GM12864 (cell line): ENCODE measurements around the gene PCGF3.

Experiments used
- DNase-seq: peaks from one replicate; pipeline ENCODE4 v3.0.0-alpha.2; 2011; ENCODE audit warnings: low read depth
- H3K4me3 ChIP-seq: 2 replicates; pipeline ENCODE4 v1.5.1; 2011; ENCODE audit warnings: mild to moderate bottlenecking, low read depth, low read length, control low read depth
- CTCF ChIP-seq: IDR thresholded peaks from 2 replicates; pipeline ENCODE4 v1.5.1; 2011; ENCODE audit warnings: low read depth, mild to moderate bottlenecking, moderate library complexity, low read length, control low read depth, inconsistent platforms; ENCODE audit errors: missing control alignments

PCGF3 gene

GRCh38 chr4:685679-686412, 19.8 kb upstream of the PCGF3 start:
- DNase-seq = no peak
- TF ChIP-seq CTCF = no peak
- H3K4me3 ChIP-seq = no peak overlapping the region

GRCh38 chr4:686413-687040, 19.1 kb upstream of the PCGF3 start:
- DNase-seq = no peak
- peak; percentile 15 for TF ChIP-seq CTCF
- H3K4me3 ChIP-seq = no peak overlapping the region

- H3K4me3 ChIP-seq = no peak overlapping the region
- no peak for DNase-seq
- no peak for TF ChIP-seq CTCF
Observed at GRCh38 chr4:687048-687970, 18.3 kb upstream of the PCGF3 start.

- DNase-seq = no peak
- 0 out of 2 replicates have a peak overlapping the region, but pooled peaks have one; percentile 28 for H3K4me3 ChIP-seq
- TF ChIP-seq CTCF = no peak
Observed at GRCh38 chr4:687971-688853, 17.4 kb upstream of the PCGF3 start.

GRCh38 chr4:688854-689681, 16.6 kb upstream of the PCGF3 start, which contains the start of gene SLC49A3:
SLC49A3 (minus strand) TSS chr4:689151; CDS start chr4:689127, 24 bp downstream.
- DNase-seq = no peak
- no peak for TF ChIP-seq CTCF
- peak within 1 kb of the TSS; percentile 28 for H3K4me3 ChIP-seq

GRCh38 chr4:689723-690122, 15.9 kb upstream of the PCGF3 start:
- DNase-seq = no peak
- no peak overlapping the region for H3K4me3 ChIP-seq
- TF ChIP-seq CTCF = no peak
